HepG2 (cell line): ENCODE data around the gene DLG2. TPM values are rescaled to one million over a fixed set of nuclear protein-coding genes. Genes with fewer than 3 reads are reported as not detected.

Experiments
- ATAC-seq: fragments of 200-7000 bp; cut with Tn5 transposase; 3 replicates; pipeline ENCODE4 v1.9.1; 2020; ENCODE audit warnings: mild to moderate bottlenecking, moderate library complexity
- BruUV-seq: library from RNA; stranded (reverse); fragments of 400-500 nt; replicated peaks from 2 replicates; lab custom pipeline; 2021; lab: Mats Ljungman, UMichigan
- CTCF ChIA-PET: fragments of 300-600 bp; formaldehyde crosslinking; extraction: SDS; loops from one replicate; lab custom pipeline; 2021; ENCODE audit warnings: low total read pairs, inconsistent platforms, low intra/inter-chr PET ratio; lab: Yijun Ruan, JAX
- POLR2A ChIA-PET: fragments of 350-600 bp; sonication (Branson Sonifier 250); formaldehyde crosslinking; loops from one replicate; lab custom pipeline; 2020; ENCODE audit warnings: antibody characterized with exemption, inconsistent platforms; lab: Yijun Ruan, JAX
- DNase-seq: peaks from one replicate; pipeline ENCODE4 v3.0.0-alpha.2; 2015; ENCODE audit warnings: low spot score
- FAIRE-seq: peaks from 3 replicates; lab custom pipeline; 2011; peaks lifted over from hg19 to GRCh38; lab: Jason Lieb, UNC
- H2AFZ ChIP-seq: one replicate; pipeline ENCODE4 v1.6.1; 2011; ENCODE audit warnings: low read length, inconsistent platforms
- H3K27ac ChIP-seq: fragments of 300-600 bp; 3 replicates; pipeline ENCODE4 v1.8.0; 2011; ENCODE audit warnings: mixed run types, mild to moderate bottlenecking, mixed read lengths, low read length, inconsistent platforms; ENCODE audit not compliant: insufficient read depth; ENCODE audit errors: extremely low read length
- H3K27me3 ChIP-seq, 2 experiments: fragments of 200-600 bp in 1 of 2; 2 replicates in 1 of 2; 3 replicates in 1 of 2; pipeline versions ENCODE4 v1.6.0 to v1.8.0; 2011; ENCODE audit warnings: low read length in 2 of 2, mild to moderate bottlenecking in 2 of 2, moderate library complexity in 2 of 2, inconsistent platforms in 1 of 2; ENCODE audit not compliant: insufficient read depth in 2 of 2, control insufficient read depth in 1 of 2
- H3K36me3 ChIP-seq, 2 experiments: fragments of 200-600 bp in 1 of 2; replicated peaks in 1 of 2; 2 replicates in 1 of 2; 3 replicates in 1 of 2; pipeline versions ENCODE4 v1.5.1 to v1.8.0; 2011; ENCODE audit warnings: low read length in 2 of 2, inconsistent platforms in 1 of 2; ENCODE audit not compliant: insufficient read depth in 2 of 2, control insufficient read depth in 1 of 2
- H3K4me1 ChIP-seq: 2 replicates; pipeline ENCODE4 v1.5.1; 2012; ENCODE audit warnings: low read length, inconsistent platforms; ENCODE audit not compliant: insufficient read depth
- H3K4me2 ChIP-seq: 2 replicates; pipeline ENCODE4 v1.6.0; 2011; ENCODE audit warnings: low read depth, low read length, inconsistent platforms
- H3K4me3 ChIP-seq, 3 experiments: fragments of 200-600 bp in 1 of 3; sonication (generic), shearing (Covaris generic) in 1 of 3; replicated peaks in 1 of 3; 2 replicates each; pipeline ENCODE4 v1.5.1; 2011 to 2016; ENCODE audit warnings: low read length in 3 of 3, inconsistent platforms in 2 of 3, low read depth in 2 of 3, mild to moderate bottlenecking in 2 of 3, control low read depth in 1 of 3, mixed read lengths in 1 of 3; ENCODE audit not compliant: insufficient read depth in 1 of 3
- H3K79me2 ChIP-seq: one replicate; pipeline ENCODE4 v1.6.1; 2011; ENCODE audit warnings: low read length, inconsistent platforms; ENCODE audit not compliant: insufficient read depth
- H3K9ac ChIP-seq: 2 replicates; pipeline ENCODE4 v1.6.0; 2011; ENCODE audit warnings: mild to moderate bottlenecking, low read depth, low read length, inconsistent platforms; ENCODE audit not compliant: insufficient read depth
- H3K9me3 ChIP-seq: 2 replicates; pipeline ENCODE4 v1.5.1; 2012; ENCODE audit warnings: mild to moderate bottlenecking, low read length
- H4K20me1 ChIP-seq: 2 replicates; pipeline ENCODE4 v1.6.0; 2011; ENCODE audit warnings: inconsistent platforms, mild to moderate bottlenecking, low read length, moderate library complexity; ENCODE audit not compliant: insufficient read depth
- HDAC1 ChIP-seq: sonication (generic); formaldehyde crosslinking; IDR thresholded peaks from 2 replicates; pipeline ENCODE4 v1.5.1; 2020; ENCODE audit warnings: mild to moderate bottlenecking, missing genetic modification reagents
- PHF5A ChIP-seq: IDR thresholded peaks from one replicate; pipeline ENCODE4 v1.6.1; 2018; ENCODE audit warnings: low read depth, missing genetic modification reagents; ENCODE audit not compliant: unreplicated experiment
- SRSF4 ChIP-seq: fragments of 200-400 bp; formaldehyde crosslinking; IDR thresholded peaks from one replicate; pipeline ENCODE4 v1.6.1; 2018; ENCODE audit warnings: mild to moderate bottlenecking, low read depth, low read length, moderate library complexity; ENCODE audit not compliant: poor library complexity, severe bottlenecking
- ZNF136 ChIP-seq: sonication (generic); formaldehyde crosslinking; IDR thresholded peaks from 2 replicates; pipeline ENCODE4 v1.8.1; 2022; ENCODE audit warnings: low read depth, mild to moderate bottlenecking, moderate library complexity, missing genetic modification reagents
- ZNF598 ChIP-seq: sonication (generic); formaldehyde crosslinking; IDR thresholded peaks from 2 replicates; pipeline ENCODE4 v1.5.1; 2020; ENCODE audit warnings: mild to moderate bottlenecking, missing genetic modification reagents, borderline replicate concordance
- WGBS: methylation state at CpG from one replicate; pipeline ENCODE4 v1.1.6; 2017; ENCODE audit warnings: low lambda C conversion rate; 5-methylcytosine and 5-hydroxymethylcytosine counted together
- in situ Hi-C: cut with HindIII; loops from 2 replicates; pipeline ENCODE4 v1.10.0; 2017; ENCODE audit warnings: low pct_unique_long_range_greater_than_20kb; ENCODE audit not compliant: extremely low pct_ligation_motif_present
- intact Hi-C: fragments of 100-400 bp; cut with micrococcal nuclease; formaldehyde crosslinking; loops from one replicate; pipeline ENCODE4 v1.10.0; 2022; ENCODE audit not compliant: unreplicated experiment
- polyA plus RNA-seq, 8 experiments: library from polyadenylated mRNA; depleted of rRNA in 3 of 8; stranded (reverse) in 7 of 8; unstranded in 1 of 8; fragments of >200 nt; fragmentation: Illumina TruSeq in 4 of 8; extraction: Trizol in 4 of 8; gene quantifications; 2 replicates each; pipeline versions ENCODE4 v1.2.1 to v1.2.3, GENCODE V29; 2011 to 2016; ENCODE audit warnings: low read depth in 4 of 8, missing spikeins in 1 of 8, mixed read lengths in 1 of 8; ENCODE audit not compliant: insufficient read depth in 1 of 8
- total RNA-seq, 5 experiments: library from RNA; depleted of rRNA; stranded (reverse); fragments of >200 nt; fragmentation: Illumina TruSeq; extraction: Trizol; gene quantifications; 2 replicates each; pipeline ENCODE4 v1.2.3, GENCODE V29; 2016; ENCODE audit warnings: low read depth in 1 of 5
- TF ChIP-seq, protein P1 (sequence below): sonication (generic); formaldehyde crosslinking; IDR thresholded peaks from 2 replicates; pipeline ENCODE4 v1.5.0; 2020; ENCODE audit warnings: mild to moderate bottlenecking, missing genetic modification reagents
- TF ChIP-seq, protein P2 (sequence below): IDR thresholded peaks from 2 replicates; pipeline ENCODE4 v1.6.1; 2016; ENCODE audit warnings: missing biosample characterization, missing genetic modification reagents, low read depth
- TF ChIP-seq, protein P3 (sequence below): sonication (generic); formaldehyde crosslinking; IDR thresholded peaks from 2 replicates; pipeline ENCODE4 v1.4.0; 2020; ENCODE audit warnings: mild to moderate bottlenecking, missing genetic modification reagents
- TF ChIP-seq, protein P4 (sequence below): IDR thresholded peaks from 2 replicates; pipeline ENCODE4 v1.4.0; 2020; ENCODE audit warnings: mild to moderate bottlenecking, missing genetic modification reagents

Gene DLG2
- total and polyA plus RNA-seq, 2 of the 13 experiments (the other 11 are each of a cell fraction or from before 2014, with no cell fraction given), result 0.46 to 1.0 TPM

DNA sequence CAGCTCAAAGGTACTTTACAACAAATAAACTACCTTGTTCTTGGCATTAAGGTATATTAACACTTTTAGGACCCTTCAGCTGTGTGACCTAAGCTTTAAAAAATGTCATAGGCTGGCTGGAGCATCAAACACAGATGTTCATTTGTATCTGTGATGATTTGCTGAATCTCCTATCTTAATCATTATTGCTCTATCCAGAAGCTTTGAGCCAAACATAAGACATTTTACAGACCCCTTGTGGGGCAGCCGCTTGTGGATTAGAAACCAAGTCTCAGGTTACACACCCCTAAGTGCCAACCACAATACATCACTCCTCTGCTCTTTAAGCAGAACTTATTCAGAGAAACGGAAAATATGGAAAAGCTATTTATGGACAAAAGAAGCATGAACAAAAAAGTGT is 1946.8 kb downstream of the DLG2 start:
- POLR2A ChIA-PET, result no interaction called here
- no TSS peak for BruUV-seq

DNA sequence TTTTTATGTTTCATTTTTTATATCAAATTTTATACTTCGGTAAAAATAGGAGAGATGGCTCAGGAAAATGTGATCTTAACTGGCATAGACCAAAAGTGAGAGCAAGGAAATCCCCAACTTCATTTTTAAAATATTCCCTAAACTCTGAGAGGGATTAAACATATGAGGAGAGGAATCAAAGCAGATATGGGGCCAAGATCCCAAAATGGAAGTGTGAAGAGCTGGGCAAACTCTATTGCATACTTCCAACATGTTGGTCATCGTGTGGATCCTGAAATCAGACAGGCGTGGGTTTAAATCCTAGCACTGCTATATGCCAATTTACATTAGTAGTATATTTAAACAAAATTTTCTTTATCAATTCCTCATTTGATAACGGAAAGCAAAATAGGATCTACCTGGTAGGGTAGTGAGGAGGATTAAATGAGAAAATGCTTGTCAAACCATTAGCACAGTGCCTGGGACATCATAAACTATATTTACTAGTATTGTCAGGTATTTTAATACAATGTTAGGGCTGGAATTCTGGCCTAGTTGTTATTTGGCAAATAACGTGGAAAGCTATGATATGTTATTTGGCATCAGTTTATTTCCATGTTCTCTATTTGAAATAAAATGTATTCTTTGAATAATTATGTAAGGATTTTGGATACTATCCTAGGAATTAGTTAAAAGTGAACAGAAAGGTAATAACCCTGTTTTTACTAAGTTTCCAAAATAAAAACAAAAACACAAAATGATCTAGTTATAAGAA is 1948.1 kb downstream of the DLG2 start:
- H3K4me1 ChIP-seq, result no peaks in the 10 kb centered on the region
- in situ Hi-C loops (no loop called here), intact Hi-C loops (no loop called here)
- no peak overlapping the region for H3K4me2 ChIP-seq
- POLR2A ChIA-PET, result no interaction called here
- H3K27ac ChIP-seq, result no peak overlapping the region
- CTCF ChIA-PET, result no interaction called here
- WGBS, result 14% methylated on average over 5 of the region's 5 CpGs
- H4K20me1 ChIP-seq, result no peaks in the 10 kb centered on the region
- DNase-seq (no peak), FAIRE-seq (no peak), ATAC-seq (no peak)
- H3K36me3 ChIP-seq, result no peaks in the 10 kb centered on the region
- H3K79me2 ChIP-seq, result no peaks in the 10 kb centered on the region
- no peaks in the 10 kb centered on the region for H3K9me3 ChIP-seq
- H2AFZ ChIP-seq, result no peak overlapping the region
- H3K9ac ChIP-seq, result no peak overlapping the region
- no TSS peak for BruUV-seq
- no peaks in the 10 kb centered on the region for H3K27me3 ChIP-seq
- no peak overlapping the region for H3K4me3 ChIP-seq
- TF ChIP-seq, protein P1, sequence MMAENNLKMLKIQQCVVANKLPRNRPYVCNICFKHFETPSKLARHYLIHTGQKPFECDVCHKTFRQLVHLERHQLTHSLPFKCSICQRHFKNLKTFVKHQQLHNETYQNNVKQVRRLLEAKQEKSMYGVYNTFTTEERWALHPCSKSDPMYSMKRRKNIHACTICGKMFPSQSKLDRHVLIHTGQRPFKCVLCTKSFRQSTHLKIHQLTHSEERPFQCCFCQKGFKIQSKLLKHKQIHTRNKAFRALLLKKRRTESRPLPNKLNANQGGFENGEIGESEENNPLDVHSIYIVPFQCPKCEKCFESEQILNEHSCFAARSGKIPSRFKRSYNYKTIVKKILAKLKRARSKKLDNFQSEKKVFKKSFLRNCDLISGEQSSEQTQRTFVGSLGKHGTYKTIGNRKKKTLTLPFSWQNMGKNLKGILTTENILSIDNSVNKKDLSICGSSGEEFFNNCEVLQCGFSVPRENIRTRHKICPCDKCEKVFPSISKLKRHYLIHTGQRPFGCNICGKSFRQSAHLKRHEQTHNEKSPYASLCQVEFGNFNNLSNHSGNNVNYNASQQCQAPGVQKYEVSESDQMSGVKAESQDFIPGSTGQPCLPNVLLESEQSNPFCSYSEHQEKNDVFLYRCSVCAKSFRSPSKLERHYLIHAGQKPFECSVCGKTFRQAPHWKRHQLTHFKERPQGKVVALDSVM (CRISPR knock-in tag), result no peak
- TF ChIP-seq, protein P2, sequence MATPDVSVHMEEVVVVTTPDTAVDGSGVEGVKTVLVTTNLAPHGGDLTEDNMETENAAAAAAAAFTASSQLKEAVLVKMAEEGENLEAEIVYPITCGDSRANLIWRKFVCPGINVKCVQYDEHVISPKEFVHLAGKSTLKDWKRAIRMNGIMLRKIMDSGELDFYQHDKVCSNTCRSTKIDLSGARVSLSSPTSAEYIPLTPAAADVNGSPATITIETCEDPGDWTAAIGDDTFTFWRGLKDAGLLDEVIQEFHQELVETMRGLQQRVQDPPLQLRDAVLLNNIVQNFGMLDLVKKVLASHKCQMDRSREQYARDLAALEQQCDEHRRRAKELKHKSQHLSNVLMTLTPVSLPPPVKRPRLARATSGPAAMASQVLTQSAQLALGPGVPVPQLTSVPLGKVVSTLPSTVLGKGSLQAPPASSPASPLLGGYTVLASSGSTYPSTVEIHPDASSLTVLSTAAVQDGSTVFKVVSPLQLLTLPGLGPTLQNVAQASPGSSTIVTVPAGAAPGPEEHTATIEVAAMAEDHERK (CRISPR knock-in tag), result no peak
- TF ChIP-seq ZNF136 (no peak), HDAC1 (CRISPR knock-in tag) (no peak)
- TF ChIP-seq, protein P3, sequence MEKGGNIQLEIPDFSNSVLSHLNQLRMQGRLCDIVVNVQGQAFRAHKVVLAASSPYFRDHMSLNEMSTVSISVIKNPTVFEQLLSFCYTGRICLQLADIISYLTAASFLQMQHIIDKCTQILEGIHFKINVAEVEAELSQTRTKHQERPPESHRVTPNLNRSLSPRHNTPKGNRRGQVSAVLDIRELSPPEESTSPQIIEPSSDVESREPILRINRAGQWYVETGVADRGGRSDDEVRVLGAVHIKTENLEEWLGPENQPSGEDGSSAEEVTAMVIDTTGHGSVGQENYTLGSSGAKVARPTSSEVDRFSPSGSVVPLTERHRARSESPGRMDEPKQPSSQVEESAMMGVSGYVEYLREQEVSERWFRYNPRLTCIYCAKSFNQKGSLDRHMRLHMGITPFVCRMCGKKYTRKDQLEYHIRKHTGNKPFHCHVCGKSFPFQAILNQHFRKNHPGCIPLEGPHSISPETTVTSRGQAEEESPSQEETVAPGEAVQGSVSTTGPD (CRISPR knock-in tag), result no peak
- TF ChIP-seq, protein P4, sequence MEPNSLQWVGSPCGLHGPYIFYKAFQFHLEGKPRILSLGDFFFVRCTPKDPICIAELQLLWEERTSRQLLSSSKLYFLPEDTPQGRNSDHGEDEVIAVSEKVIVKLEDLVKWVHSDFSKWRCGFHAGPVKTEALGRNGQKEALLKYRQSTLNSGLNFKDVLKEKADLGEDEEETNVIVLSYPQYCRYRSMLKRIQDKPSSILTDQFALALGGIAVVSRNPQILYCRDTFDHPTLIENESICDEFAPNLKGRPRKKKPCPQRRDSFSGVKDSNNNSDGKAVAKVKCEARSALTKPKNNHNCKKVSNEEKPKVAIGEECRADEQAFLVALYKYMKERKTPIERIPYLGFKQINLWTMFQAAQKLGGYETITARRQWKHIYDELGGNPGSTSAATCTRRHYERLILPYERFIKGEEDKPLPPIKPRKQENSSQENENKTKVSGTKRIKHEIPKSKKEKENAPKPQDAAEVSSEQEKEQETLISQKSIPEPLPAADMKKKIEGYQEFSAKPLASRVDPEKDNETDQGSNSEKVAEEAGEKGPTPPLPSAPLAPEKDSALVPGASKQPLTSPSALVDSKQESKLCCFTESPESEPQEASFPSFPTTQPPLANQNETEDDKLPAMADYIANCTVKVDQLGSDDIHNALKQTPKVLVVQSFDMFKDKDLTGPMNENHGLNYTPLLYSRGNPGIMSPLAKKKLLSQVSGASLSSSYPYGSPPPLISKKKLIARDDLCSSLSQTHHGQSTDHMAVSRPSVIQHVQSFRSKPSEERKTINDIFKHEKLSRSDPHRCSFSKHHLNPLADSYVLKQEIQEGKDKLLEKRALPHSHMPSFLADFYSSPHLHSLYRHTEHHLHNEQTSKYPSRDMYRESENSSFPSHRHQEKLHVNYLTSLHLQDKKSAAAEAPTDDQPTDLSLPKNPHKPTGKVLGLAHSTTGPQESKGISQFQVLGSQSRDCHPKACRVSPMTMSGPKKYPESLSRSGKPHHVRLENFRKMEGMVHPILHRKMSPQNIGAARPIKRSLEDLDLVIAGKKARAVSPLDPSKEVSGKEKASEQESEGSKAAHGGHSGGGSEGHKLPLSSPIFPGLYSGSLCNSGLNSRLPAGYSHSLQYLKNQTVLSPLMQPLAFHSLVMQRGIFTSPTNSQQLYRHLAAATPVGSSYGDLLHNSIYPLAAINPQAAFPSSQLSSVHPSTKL, result no peak

More for the DNA sequence above, 1946.8 kb downstream of the DLG2 start:
- no peaks in the 10 kb centered on the region for H3K36me3 ChIP-seq
- no peaks in the 10 kb centered on the region for H3K27me3 ChIP-seq
- no peak overlapping the region for H3K4me2 ChIP-seq
- no peak for TF ChIP-seq PHF5A (CRISPR knock-in tag)
- TF ChIP-seq ZNF598 (CRISPR knock-in tag), result no peak
- TF ChIP-seq SRSF4, result no peak
- no peaks in the 10 kb centered on the region for H4K20me1 ChIP-seq
- H3K9ac ChIP-seq, result no peak overlapping the region
- in situ Hi-C loops, result no loop called here
- no peaks in the 10 kb centered on the region for H3K9me3 ChIP-seq
- WGBS, result 13% methylated on average over 2 of the region's 2 CpGs
- CTCF ChIA-PET, result no interaction called here
- no peak overlapping the region for H3K4me3 ChIP-seq
- no peak overlapping the region for H2AFZ ChIP-seq
- DNase-seq (no peak), ATAC-seq (no peak), FAIRE-seq (no peak)
- H3K79me2 ChIP-seq, result no peaks in the 10 kb centered on the region
- intact Hi-C loops, result no loop called here
- H3K27ac ChIP-seq, result no peak overlapping the region
- no peaks in the 10 kb centered on the region for H3K4me1 ChIP-seq
